Testis (tissue), 2 donors: ENCODE data around the gene GMEB2.

Source experiments
- CTCF ChIP-seq, 3 experiments: fragments of 450-650 bp in 2 of 3; fragments of 200-600 bp in 1 of 3; sonication (generic) in 1 of 3; IDR thresholded peaks; one replicate each; pipeline ENCODE4 v1.5.1; 2016 to 2019; ENCODE audit warnings: antibody characterized with exemption in 3 of 3, mild to moderate bottlenecking in 2 of 3, moderate library complexity in 1 of 3
- POLR2A ChIP-seq: fragments of 450-650 bp; IDR thresholded peaks from one replicate; pipeline ENCODE4 v1.6.1; 2017; ENCODE audit warnings: antibody characterized with exemption, mild to moderate bottlenecking, moderate library complexity

GRCh38 chr20:63664861-63665594, 38.1 kb upstream of the GMEB2 start:
- TF ChIP-seq POLR2A (no peak), CTCF (IDR thresholded peaks at IDR 0.05) (no peak)
